ENCODE results near the gene ALDH16A1. TPM values are rescaled to one million over a fixed set of nuclear protein-coding genes. Genes with fewer than 3 reads are reported as not detected.
A peak's percentile ranks its signal among the peaks of the same experiment; 100 is the strongest.

The ALDH16A1 gene
- total RNA-seq, 1 experiment from 2014 or later = 40.9 TPM

- no peaks in the 10 kb centered on the region for H3K9me3 ChIP-seq (ENCODE audit: insufficient read depth, low read depth)
- H3K9me2 ChIP-seq (ENCODE audit: insufficient read depth) = no peaks in the 10 kb centered on the region
- POLR2A ChIA-PET (ENCODE audit: unreplicated experiment) = no interaction called here
- H3K4me2 ChIP-seq = peak overlapping the region; percentile 77
- no peaks in the 10 kb centered on the region for H3K79me2 ChIP-seq (ENCODE audit: low read depth)
- H3K4me3 ChIP-seq = no peak overlapping the region; the same call in 1 of the 2 replicates
- H3K27me3 ChIP-seq (ENCODE audit: insufficient read depth, low read depth) = peaks cover 71% of the 10 kb centered on the region
- no peaks in the 10 kb centered on the region for H3F3A ChIP-seq (ENCODE audit: insufficient read depth, low read depth)
- CTCF ChIA-PET = interaction anchor here (0.7 kb wide), 1 partner anchor 14 kb away, joined by 5 read pairs; no protein-coding TSS in a partner anchor
- no peaks in the 10 kb centered on the region for H4K20me1 ChIP-seq (ENCODE audit: insufficient read depth)
- H3K4me1 ChIP-seq (replicated peaks; ENCODE audit: insufficient read depth) = no peaks in the 10 kb centered on the region
- no peak overlapping the region for H3K27ac ChIP-seq
- no peak overlapping the region for H2AFZ ChIP-seq
- no TSS peak for BruUV-seq (replicated peaks)
- intact Hi-C loops (cut with micrococcal nuclease; ENCODE audit: unreplicated experiment) = no loop called here
- no peaks in the 10 kb centered on the region for H3K36me3 ChIP-seq (ENCODE audit: low read depth)
- TF ChIP-seq CTCF (conservative IDR thresholded peaks at IDR 0.05) = no peak
- no peak for TF ChIP-seq EZH2 (IDR thresholded peaks at IDR 0.05; ENCODE audit: low read depth)
- no peak for DNase-seq
Measured at GRCh38 chr19:49428547-49429451, 24.2 kb upstream of the ALDH16A1 start.

GRCh38 chr19:49430172-49430677, 22.8 kb upstream of the ALDH16A1 start:
- no peak overlapping the region for H3K4me3 ChIP-seq
- intact Hi-C loops (cut with micrococcal nuclease; ENCODE audit: unreplicated experiment) = no loop called here
- no TSS peak for BruUV-seq (replicated peaks)
- no peaks in the 10 kb centered on the region for H3K4me1 ChIP-seq (replicated peaks; ENCODE audit: insufficient read depth)
- H4K20me1 ChIP-seq (ENCODE audit: insufficient read depth) = no peaks in the 10 kb centered on the region
- peaks cover 57% of the 10 kb centered on the region for H3K27me3 ChIP-seq (ENCODE audit: insufficient read depth, low read depth)
- peaks cover 6% of the 10 kb centered on the region; the same call in 1 of the 2 replicates for H3F3A ChIP-seq (ENCODE audit: insufficient read depth, low read depth)
- no peak overlapping the region for H3K4me2 ChIP-seq
- ChIA-PET POLR2A (ENCODE audit: unreplicated experiment) (no interaction called here), CTCF (no interaction called here)
- no peaks in the 10 kb centered on the region for H3K36me3 ChIP-seq (ENCODE audit: low read depth)
- H3K9me3 ChIP-seq (ENCODE audit: insufficient read depth, low read depth) = no peaks in the 10 kb centered on the region
- H3K79me2 ChIP-seq (ENCODE audit: low read depth) = no peaks in the 10 kb centered on the region
- H2AFZ ChIP-seq = no peak overlapping the region
- DNase-seq = no peak
- no peaks in the 10 kb centered on the region for H3K9me2 ChIP-seq (ENCODE audit: insufficient read depth)
- no peak for TF ChIP-seq CTCF (conservative IDR thresholded peaks at IDR 0.05)
- no peak for TF ChIP-seq EZH2 (IDR thresholded peaks at IDR 0.05; ENCODE audit: low read depth)
- H3K27ac ChIP-seq = no peak overlapping the region

- Histone ChIP-seq H3F3A (ENCODE audit: insufficient read depth, low read depth) (peaks cover 6% of the 10 kb centered on the region; the same call in 1 of the 2 replicates), H3K9me2 (ENCODE audit: insufficient read depth) (no peaks in the 10 kb centered on the region), H3K27me3 (ENCODE audit: insufficient read depth, low read depth) (peaks cover 51% of the 10 kb centered on the region), H2AFZ (no peak overlapping the region), H3K4me3 (no peak overlapping the region), H4K20me1 (ENCODE audit: insufficient read depth) (no peaks in the 10 kb centered on the region), H3K27ac (no peak overlapping the region), H3K36me3 (ENCODE audit: low read depth) (no peaks in the 10 kb centered on the region), H3K79me2 (ENCODE audit: low read depth) (no peaks in the 10 kb centered on the region), H3K9me3 (ENCODE audit: insufficient read depth, low read depth) (no peaks in the 10 kb centered on the region), H3K4me1 (replicated peaks; ENCODE audit: insufficient read depth) (no peaks in the 10 kb centered on the region), H3K4me2 (no peak overlapping the region)
- ChIA-PET CTCF (no interaction called here), POLR2A (ENCODE audit: unreplicated experiment) (no interaction called here)
- intact Hi-C loops (cut with micrococcal nuclease; ENCODE audit: unreplicated experiment) = no loop called here
- DNase-seq = no peak
- TF ChIP-seq CTCF (conservative IDR thresholded peaks at IDR 0.05) = peak; percentile 36; the same call in 1 of the 2 replicates
- TF ChIP-seq EZH2 (IDR thresholded peaks at IDR 0.05; ENCODE audit: low read depth) = no peak
- no TSS peak for BruUV-seq (replicated peaks)
Measured at GRCh38 chr19:49430678-49431329, 22.2 kb upstream of the ALDH16A1 start.
